HG02884 (cell line): ENCODE data around the gene GALK1.

Source experiments
- ATAC-seq: cut with Tn5 transposase; IDR thresholded peaks from one replicate; pipeline ENCODE4 v1.9.1; 2021; ENCODE audit warnings: mild to moderate bottlenecking, moderate library complexity; ENCODE audit not compliant: unreplicated experiment

GALK1 gene

DNA sequence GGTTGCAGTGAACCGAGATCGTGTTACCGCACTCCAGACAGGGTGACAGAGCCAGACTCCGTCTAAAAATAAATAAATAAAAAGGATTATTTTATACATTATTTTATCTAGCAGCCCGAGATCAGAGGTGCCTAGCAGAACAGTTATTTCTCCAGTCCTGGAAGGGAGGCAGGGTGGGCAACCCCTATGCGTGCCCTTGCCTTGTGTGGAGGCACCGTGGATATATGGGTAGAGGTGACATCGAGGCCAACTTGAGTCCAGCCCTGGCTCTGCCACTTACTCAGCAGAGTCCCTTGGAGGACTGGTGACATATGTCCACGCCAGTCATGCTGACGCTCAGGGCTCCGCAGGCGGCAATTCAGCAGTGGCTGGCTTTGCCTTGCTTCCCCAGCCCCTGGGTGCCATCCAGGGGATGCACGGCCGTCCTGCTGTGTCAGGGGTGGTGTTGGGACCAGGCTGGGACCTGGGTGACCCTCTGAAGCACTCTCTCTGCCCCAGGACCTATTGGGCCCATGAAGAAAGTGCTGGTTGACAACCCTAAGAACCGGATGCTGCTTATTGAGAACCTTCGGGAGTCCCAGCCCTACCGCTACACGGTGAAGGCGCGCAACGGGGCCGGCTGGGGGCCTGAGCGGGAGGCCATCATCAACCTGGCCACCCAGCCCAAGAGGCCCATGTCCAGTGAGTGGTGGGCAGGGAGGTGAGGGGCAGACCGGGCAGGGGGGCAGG, 13.2 kb downstream of the GALK1 start:
- no peak for ATAC-seq

DNA sequence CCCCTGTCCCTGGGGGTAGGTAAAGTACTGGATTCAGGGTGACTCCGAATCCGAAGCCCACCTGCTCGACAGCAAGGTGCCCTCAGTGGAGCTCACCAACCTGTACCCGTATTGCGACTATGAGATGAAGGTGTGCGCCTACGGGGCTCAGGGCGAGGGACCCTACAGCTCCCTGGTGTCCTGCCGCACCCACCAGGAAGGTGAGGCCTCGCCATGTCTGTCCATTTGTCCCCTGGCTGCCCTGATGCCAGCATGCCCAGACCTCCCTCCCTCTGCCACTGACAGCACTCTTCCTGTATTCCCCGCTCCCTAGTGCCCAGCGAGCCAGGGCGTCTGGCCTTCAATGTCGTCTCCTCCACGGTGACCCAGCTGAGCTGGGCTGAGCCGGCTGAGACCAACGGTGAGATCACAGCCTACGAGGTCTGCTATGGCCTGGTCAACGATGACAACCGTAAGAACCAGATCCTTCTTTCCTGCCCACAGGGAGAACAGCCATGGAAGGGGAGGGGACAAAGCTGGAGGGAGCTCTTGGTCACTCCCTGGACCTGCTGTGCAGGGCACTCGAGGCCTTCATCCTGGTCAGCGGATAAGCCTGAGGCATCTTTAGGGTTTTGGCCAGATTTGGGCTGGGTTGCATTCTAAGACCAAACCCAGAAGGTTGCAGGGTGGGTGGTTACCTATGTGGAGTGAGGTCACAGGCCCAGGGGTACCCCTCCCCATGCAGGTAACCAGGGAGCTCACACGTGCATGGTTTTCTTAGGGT, 14.2 kb downstream of the GALK1 start:
- ATAC-seq, result no peak

DNA sequence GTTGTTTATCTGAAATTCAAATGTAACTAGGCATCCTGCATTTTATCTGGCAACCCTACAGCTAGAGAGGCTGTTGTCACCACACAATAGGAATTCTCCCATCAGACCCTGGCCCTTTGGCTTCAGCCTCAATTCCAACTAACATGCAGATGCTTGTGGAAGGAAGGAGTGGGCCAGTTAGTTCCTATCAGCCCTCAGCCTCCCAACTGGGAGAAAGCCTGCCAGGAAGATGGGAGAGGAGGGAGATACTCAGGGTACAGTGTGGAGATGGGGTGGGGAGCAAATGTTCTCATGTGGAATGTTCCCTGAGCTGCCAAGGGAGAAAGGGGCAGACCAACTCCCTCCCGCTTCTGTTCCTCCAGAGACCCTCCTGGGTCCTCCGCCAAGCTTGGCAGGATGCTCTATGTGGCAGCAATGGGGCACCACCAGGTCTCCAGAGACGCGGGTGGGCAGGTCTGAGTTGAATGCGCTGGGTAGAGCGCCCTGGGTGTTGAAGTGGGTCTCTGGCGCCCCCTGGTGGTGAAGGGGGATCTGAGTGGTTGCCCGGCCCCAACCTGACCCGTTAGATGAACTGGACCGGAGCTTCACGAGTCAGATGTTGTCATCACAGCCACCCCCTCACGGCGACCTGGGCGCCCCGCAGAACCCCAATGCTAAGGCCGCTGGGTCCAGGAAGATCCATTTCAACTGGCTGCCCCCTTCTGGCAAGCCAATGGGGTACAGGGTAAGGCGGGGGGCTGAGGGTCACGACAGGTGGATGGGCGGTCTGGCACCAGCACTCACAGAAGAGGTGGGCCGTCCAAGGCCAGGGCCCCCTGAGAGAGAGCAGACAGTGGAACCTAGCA, 15.2 kb downstream of the GALK1 start:
- ATAC-seq, result no peak

DNA sequence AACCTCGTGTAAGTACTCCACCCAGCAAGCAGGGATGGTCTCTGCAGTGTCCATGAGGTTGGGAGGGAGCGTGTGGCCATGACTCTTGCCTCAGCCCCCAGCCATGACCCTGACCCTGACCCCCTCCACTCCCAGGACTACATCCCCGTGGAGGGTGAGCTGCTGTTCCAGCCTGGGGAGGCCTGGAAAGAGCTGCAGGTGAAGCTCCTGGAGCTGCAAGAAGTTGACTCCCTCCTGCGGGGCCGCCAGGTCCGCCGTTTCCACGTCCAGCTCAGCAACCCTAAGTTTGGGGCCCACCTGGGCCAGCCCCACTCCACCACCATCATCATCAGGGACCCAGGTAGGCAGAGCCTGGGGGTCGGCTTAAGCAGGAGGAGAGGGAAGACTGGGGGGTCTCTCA, 16.3 kb downstream of the GALK1 start:
- no peak for ATAC-seq

DNA sequence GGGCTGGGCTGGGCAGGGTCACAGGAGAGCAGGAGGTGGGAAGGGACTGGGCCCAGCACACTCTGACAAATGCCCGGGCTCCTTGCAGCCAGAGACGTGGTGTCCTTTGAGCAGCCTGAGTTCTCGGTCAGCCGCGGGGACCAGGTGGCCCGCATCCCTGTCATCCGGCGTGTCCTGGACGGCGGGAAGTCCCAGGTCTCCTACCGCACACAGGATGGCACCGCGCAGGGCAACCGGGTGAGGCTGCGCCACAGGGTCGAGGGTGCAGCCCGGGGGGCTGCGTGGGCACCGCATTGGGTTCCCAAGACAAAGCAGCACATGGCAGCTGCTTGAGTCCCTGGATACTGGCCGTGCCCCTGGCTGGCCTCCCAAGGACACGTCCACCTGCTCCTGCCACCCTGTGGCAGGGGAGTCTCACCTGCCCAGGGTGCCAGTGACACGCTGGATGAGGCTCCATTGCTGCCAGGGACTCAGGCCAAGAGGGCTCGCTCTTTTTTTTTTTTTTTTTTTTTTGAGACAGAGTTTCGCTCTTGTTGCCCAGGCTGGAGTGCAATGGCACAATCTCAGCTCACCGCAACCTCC, 21.3 kb downstream of the GALK1 start:
- no peak for ATAC-seq

DNA sequence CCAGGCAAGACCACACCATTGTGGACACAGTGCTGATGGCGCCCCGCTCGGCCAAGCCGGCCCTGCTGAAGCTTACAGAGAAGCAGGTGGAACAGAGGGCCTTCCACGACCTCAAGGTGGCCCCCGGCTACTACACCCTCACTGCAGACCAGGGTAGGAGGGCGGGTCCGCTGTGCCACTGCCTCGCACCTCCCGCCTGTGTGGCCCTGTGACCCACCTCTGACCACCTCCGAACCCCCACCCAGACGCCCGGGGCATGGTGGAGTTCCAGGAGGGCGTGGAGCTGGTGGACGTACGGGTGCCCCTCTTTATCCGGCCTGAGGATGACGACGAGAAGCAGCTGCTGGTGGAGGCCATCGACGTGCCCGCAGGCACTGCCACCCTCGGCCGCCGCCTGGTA, 22.7 kb downstream of the GALK1 start:
- ATAC-seq, result no peak

DNA sequence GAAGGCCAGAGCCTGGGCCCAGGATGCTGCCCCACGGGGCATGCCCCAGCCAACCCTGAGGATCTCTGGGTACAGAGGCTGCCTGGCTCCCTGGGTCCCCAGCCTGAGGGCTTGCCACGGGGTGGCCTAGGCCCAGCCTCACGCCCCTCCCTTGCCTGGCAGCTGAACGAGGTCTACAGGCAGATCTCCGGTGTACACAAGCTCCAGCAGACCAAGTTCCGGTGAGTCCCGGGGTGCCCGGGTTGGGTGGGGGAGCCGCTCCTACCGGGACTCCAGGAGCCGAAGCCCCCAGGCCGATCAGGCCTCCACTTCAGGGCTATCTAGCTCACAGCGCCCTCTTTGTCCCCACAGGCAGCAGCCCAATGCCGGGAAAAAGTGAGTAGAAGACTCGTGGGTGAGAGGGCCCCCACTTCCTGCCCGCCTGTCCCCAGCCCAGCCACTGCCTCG, 24.3 kb downstream of the GALK1 start:
- ATAC-seq, result no peak

DNA sequence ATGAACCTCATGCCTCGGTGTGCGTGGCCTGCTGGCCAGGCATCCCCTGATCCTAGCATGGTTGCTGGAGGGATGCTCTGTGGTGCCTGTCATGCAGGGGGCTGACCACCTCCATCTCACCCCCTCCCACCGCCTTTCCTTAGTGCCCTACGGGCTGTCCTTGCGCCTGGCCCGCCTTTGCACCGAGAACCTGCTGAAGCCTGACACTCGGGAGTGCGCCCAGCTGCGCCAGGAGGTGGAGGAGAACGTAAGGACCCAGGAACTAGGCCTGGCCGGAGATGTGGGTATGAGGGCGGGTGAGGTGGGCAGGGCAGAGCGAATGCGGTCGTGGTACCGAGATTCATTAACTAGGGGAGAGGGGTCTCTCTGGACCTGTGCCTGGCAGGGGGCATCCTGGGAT, 24.8 kb downstream of the GALK1 start:
- ATAC-seq, result no peak

DNA sequence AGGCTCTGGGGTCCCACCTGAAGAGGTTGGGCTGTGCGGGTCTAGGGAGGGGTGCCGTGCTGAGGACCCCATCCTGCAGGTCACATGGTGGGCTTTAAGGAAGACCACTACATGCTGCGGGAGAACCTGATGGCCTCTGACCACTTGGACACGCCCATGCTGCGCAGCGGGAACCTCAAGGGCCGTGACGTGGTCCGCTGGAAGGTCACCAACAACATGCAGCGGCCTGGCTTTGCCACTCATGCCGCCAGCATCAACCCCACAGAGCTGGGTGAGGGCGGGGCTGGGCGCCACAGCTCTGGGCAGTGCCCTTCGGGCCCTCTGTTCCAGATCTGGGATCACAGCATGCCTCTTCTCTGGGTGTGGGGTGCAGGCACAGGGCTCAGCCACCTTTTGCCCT, 25.2 kb downstream of the GALK1 start:
- ATAC-seq, result no peak

DNA sequence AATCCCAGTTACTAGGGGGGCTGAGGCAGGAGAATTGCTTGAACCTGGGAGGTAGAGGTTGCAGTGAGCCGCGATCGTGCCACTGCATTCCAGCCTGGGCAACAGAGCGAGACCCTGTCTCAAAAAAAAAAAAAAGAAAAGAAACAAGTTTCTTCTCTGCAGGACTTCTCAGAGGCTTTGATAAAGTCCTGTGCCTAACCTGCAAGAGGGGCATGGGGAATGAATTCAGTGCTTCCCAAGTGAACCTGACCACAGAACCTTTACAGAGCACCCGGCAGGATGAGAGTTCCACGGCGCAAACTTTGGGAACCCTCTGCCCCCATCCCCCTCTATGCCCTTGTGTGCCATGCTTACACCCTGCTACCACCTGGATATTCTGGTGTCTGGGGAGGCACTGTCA, 25.8 kb downstream of the GALK1 start:
- ATAC-seq, result no peak

DNA sequence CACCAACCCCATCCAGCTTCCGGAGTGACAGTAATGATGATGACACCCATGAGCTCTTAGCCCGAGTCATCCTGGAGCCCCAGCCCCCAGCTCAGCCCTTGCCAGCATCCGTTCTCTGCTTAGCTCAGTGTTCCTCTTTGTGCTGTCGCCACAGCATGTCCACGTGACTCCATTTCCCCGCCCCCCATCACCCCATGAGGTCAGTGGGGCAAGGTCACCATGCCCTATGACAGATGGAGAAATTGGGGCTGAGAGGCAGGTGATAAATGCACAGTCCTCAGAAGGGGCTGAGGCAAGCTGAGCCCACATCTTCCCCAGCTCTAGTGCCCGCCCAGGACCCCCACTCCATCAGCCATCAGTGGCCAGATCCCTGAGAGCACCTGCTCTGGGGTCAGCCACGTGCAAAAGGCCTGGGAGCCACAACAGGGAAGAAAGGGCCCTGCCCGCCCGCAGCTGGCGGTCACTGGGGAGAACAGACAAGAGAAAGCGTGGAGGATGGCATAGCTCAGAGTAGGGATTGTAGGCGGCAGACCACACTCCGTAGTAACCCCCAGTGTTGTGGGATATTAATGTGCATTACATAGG, 26.7 kb downstream of the GALK1 start:
- no peak for ATAC-seq

DNA sequence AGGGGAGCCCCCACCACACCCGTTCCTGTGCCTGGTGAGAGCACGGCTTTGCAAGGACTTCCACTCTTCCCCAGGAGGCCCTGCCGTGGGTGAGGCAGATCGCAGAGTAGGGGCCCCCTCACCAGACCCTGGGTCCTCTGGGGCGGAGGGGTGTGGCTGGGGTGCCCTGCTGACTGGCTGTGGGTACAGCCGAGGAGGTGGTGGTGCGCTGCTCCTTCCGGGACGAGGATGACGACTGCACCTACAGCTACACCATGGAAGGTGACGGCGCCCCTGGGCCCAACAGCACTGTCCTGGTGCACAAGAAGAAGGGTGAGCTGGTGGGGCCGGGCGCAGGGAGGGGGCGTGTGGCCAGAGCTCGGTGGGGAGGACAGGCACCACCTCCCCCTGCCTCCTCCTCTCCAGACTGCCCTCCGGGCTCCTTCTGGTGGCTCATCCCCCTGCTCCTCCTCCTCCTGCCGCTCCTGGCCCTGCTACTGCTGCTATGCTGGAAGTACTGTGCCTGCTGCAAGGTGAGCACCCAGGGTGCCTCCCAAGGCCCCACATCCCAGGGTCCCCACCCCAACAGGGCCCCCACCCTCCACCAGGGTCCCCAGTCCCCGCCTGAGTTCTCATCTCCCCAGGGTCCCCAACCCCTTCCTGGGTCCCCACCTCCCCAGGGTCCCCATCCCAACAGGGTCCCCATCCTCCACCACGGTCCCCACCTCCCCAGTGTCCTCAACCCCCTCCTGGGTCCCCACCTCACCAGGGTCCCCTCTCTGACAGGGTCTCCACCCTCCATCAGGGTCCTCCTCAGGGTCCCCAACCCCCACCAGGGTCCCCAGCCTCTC, 27.6 kb downstream of the GALK1 start:
- no peak for ATAC-seq

DNA sequence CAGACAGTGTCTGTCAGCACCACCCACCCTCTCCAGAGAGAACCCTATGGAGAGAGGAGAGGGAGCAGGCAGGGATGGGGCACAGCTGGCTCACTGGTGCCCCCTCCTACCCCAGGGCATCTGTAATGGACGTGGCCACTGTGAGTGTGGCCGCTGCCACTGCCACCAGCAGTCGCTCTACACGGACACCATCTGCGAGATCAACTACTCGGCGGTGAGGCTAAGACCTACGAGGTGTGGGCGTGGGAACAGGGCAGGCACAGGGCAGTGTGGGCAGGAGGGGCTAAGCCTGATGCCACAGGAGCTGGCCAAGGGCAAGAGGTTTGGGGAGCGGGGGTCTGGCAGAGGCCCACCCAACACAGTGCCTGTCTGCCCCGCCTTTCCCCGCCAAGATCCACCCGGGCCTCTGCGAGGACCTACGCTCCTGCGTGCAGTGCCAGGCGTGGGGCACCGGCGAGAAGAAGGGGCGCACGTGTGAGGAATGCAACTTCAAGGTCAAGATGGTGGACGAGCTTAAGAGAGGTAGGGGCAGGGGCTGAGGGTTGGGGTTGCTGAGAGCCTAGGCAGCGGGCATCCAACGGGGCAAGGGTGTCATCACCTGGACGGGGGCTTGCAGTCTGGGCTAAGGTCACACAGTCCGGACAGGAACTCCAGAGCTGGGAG, 28.7 kb downstream of the GALK1 start:
- ATAC-seq, result no peak

DNA sequence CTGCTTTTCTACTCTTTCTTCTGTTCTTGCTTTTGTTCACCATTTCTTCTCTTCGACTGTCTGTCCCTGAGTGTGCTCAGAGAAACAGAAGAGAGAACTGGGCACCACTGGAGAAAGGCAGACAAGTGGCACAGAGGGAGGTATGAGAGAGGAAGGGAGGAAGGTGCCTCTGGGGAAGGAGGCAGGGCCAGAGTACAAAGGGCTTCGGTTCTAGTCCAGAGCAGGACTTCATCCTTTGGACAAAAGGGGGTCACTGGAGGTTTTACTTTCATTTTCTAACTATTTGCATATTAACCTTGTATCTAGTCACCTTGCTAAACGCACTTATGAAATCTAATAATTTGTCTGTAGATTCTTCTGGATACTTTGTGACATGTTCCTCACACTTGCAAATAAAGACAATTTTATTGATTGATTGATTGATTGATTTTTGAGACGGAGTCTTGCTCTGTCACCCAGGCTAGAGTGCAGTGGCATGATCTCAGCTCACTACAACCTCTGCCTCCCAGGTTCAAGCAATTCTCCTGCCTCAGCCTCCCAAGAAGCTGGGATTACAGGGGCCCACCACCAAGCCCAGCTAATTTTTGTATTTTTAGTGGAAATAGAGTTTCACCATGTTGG, 30.2 kb downstream of the GALK1 start:
- no peak for ATAC-seq

DNA sequence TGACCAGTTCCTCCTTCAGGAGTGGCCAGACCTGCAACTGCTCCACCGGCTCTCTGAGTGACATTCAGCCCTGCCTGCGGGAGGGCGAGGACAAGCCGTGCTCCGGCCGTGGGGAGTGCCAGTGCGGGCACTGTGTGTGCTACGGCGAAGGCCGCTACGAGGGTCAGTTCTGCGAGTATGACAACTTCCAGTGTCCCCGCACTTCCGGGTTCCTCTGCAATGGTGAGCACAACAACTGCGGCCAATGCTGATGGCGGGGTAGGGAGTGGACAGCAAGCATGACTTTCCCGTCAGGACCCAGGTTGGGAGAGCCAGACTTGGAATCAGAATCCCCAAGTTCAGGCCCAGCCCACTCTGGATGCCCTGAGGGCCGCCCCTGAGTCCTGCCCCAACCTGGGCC, 31.5 kb downstream of the GALK1 start:
- no peak for ATAC-seq

DNA sequence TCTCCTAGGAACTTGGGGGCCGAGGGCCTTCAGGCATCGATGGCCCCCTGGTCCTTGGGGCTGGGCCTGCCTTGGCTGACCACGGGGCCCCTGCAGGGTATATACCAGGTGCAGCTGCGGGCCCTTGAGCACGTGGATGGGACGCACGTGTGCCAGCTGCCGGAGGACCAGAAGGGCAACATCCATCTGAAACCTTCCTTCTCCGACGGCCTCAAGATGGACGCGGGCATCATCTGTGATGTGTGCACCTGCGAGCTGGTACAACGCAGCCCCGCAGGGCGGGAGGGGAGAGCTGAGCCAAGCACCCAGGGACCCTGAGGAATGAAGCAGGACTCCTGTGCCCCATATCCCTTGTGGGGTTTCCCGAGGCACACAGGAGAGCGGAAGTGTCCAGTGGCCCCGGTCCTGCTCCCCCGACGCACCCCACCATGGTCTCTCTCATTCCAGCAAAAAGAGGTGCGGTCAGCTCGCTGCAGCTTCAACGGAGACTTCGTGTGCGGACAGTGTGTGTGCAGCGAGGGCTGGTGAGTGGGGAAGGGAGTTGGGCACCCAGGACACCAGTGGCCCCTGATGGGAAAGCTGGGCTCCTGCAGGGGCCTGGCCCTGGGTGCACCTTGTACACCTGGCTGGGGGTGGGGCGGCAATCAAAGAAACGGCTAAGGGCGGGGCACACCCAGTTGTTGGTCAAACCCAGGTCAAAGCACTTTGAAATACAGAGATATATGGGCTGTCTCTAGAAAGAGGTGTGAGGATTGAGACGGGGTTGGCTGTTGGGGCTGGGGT, 33.1 kb downstream of the GALK1 start:
- no peak for ATAC-seq

DNA sequence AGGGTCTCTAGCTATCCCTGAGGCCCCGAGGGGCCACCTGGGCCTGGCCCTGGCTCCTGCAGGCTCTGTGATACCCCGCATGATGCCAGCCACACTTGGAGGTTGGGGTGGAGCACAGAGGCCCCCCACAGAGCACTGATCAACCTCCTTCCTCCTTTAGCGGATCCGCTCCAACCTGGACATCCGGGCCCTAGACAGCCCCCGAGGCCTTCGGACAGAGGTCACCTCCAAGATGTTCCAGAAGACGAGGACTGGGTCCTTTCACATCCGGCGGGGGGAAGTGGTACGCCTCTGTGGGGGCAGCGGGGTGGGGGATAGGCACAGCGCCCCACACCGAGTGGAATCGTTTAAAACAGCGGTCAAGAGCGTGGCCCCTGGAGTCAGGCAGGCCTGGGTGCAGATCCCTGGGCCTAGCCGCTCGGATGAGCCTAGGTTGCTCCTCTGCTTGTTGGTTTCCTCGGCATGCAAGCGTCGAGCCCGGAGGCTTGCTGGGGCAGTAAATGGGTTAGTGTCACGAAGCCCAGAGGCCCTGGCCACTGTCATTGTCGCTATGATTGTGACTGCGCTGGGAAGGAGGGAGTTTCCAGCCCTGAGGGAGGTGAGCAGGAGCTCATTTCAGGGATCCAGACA, 33.8 kb downstream of the GALK1 start:
- ATAC-seq, result no peak

DNA sequence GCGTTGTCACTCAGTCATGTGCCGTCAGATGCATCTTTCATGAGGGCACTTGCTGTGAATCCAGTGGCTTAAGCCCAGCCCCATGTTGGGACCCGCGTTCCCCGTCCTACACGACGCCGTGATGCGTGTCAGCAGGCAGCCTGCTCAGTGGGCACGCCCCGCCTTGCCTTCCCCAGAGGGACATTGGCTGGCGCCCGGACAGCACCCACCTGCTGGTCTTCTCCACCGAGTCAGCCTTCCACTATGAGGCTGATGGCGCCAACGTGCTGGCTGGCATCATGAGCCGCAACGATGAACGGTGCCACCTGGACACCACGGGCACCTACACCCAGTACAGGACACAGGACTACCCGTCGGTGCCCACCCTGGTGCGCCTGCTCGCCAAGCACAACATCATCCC, 34.9 kb downstream of the GALK1 start:
- no peak for ATAC-seq
